Fibroblast of the conjunctiva (primary cell): ENCODE measurements around the gene SLC44A4.
"Not testable (repeated sequence)": the region's sequence is repeated elsewhere in the genome, so short reads cannot be mapped to it uniquely, and the experiment has no call there.

Experiments
- DNase-seq: peaks from one replicate; pipeline ENCODE4 v3.0.0-alpha.2; 2010; ENCODE audit warnings: low read depth

The SLC44A4 gene

DNA sequence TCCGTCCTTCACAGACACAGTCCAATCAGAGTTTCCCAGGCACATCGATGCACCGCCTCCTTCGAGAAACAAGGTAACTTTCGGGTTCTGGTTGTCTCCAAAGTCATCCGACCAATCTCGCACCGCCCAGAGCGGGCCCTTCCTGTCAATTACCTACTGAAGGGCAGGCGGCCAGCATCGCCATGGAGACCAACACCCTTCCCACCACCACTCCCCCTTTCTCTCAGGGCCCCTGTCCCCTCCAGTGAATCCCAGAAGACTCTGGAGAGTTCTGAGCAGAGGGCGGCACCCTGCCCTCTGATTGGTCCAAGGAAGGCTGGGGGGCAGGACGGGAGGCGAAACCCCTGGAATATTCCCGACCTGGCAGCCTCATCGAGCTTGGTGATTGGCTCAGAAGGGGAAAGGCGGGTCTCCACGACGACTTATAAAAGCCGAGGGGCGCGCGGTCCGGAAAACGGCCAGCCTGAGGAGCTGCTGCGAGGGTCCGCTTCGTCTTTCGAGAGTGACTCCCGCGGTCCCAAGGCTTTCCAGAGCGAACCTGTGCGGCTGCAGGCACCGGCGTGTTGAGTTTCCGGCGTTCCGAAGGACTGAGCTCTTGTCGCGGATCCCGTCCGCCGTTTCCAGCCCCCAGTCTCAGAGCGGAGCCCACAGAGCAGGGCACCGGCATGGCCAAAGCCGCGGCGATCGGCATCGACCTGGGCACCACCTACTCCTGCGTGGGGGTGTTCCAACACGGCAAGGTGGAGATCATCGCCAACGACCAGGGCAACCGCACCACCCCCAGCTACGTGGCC is 51.3 kb downstream of the SLC44A4 start, which contains the start of gene HSPA1B:
TSS of gene HSPA1B (plus strand) at position 453 of the 794 bp plus-strand sequence. CDS start at position 666, 213 bp downstream.
- peak; percentile 100 for DNase-seq

GRCh38 chr6:31826793-31827285 is 52.0 kb downstream of the SLC44A4 start:
- peak; percentile 92 for DNase-seq

DNA sequence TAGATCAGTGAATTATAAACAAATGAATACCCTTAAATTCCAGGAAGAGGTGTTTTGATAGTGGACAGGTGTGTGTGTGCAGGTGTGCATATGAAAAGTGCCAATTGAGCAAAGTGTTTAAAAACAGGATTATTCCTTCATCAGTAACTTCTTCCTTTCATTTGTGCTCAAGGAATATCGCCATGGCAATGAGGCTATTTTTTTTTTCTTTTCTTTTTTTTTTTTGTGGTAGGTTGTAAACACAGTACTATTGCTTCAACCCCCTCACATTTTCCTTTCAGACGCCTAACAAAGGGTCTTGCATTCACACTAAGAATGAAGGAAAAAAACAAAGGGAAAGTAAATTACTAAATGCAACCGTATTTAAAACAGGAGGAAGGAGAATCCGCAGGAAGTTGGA is 53.2 kb downstream of the SLC44A4 start:
- DNase-seq, result no peak

DNA sequence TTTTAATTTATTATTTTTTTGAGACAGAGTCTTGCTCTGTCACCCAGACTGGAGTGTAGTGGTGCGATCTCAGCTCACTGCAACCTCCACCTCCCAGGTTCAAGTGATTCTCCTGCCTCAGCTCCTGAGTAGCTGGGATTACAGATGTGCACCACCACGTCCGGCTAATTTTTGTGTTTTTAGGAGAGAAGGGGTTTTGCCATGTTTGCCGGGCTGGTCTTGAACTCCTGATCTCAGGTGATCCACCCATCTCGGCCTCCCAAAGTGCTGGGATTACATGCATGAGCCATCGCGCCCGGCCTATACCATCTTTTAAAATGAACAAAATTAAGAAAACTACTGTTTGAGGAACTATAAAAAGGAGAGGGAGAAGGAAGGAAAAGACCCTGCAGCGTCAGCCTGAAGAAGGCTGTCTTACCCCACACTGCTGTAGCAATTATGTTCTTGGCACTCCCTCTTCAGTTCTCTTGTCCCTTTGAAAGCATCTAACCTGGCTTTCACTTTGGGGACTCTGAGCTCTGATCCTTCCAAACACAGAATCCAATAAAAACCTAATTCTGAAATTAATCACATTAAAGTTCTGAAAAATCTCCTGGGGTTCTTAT is 55.1 kb downstream of the SLC44A4 start:
- not testable (repeated sequence) for DNase-seq

- peak; percentile 81 for DNase-seq
These were observed 56.6 kb downstream of the SLC44A4 start for GRCh38 chr6:31822036-31822821.

DNA sequence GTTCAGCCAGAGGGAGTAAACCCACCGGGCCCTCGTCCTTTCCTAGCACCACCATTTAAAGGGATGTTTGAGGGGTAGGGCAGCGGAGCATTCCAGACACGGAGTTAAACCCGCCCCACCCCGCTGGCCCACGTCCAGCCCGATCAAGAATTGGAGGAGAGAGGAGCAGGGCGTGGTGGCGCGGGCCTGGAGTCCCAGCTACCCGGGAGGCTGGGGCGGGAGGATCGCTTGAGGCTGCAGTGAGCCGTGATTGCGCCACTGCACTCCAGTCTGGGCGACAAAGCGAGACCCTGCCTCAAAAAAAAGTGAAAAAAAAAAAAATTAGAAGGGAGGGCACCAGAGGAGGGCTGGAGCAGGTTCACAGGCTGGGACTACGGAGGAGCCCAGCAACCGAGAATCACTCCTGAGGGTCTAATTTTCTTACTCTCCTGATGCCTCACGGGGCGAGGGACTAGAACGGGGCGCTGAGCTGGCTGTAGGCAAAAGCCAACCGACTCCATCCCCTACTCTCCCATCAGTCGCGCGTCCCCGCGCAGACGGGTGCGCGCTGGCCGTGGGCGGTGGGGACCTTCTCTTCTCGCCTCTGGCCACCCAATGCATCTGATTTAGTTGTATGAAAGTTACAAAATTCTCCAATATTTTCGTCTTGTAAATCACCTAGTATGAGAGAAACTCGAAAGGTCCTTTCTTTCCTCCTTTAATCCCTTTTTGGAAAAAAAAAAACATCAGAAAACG is 57.3 kb downstream of the SLC44A4 start:
- DNase-seq, result peak; percentile 32

DNA sequence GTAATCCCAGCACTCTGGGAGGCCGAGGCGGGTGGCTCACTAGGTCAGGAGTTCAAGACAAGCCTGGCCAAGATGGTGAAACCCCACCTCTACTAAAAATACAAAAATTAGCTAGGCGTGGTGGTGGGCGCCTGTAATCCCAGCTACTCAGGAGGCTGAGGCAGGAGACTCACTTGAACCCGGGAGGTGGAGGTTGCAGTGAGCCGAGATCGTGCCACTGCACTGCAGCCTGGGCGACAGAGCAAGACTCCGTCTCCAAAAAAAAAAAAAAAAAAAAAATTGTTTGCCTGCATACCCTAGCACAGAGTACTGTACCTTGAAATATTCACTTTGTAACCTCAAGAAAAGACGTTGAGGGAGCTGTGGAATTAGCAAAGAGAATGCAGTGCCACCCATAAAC is 58.4 kb downstream of the SLC44A4 start:
- not testable (repeated sequence) for DNase-seq

- no peak for DNase-seq
These were observed 58.9 kb downstream of the SLC44A4 start for GRCh38 chr6:31819871-31820299.

- not testable (repeated sequence) for DNase-seq
These were observed 60.8 kb downstream of the SLC44A4 start for GRCh38 chr6:31817929-31818511.

DNA sequence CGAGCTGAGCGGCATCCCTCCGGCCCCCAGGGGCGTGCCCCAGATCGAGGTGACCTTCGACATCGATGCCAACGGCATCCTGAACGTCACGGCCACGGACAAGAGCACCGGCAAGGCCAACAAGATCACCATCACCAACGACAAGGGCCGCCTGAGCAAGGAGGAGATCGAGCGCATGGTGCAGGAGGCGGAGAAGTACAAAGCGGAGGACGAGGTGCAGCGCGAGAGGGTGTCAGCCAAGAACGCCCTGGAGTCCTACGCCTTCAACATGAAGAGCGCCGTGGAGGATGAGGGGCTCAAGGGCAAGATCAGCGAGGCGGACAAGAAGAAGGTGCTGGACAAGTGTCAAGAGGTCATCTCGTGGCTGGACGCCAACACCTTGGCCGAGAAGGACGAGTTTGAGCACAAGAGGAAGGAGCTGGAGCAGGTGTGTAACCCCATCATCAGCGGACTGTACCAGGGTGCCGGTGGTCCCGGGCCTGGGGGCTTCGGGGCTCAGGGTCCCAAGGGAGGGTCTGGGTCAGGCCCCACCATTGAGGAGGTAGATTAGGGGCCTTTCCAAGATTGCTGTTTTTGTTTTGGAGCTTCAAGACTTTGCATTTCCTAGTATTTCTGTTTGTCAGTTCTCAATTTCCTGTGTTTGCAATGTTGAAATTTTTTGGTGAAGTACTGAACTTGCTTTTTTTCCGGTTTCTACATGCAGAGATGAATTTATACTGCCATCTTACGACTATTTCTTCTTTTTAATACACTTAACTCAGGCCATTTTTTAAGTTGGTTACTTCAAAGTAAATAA is 61.5 kb downstream of the SLC44A4 start:
- DNase-seq, result not testable (repeated sequence)

DNA sequence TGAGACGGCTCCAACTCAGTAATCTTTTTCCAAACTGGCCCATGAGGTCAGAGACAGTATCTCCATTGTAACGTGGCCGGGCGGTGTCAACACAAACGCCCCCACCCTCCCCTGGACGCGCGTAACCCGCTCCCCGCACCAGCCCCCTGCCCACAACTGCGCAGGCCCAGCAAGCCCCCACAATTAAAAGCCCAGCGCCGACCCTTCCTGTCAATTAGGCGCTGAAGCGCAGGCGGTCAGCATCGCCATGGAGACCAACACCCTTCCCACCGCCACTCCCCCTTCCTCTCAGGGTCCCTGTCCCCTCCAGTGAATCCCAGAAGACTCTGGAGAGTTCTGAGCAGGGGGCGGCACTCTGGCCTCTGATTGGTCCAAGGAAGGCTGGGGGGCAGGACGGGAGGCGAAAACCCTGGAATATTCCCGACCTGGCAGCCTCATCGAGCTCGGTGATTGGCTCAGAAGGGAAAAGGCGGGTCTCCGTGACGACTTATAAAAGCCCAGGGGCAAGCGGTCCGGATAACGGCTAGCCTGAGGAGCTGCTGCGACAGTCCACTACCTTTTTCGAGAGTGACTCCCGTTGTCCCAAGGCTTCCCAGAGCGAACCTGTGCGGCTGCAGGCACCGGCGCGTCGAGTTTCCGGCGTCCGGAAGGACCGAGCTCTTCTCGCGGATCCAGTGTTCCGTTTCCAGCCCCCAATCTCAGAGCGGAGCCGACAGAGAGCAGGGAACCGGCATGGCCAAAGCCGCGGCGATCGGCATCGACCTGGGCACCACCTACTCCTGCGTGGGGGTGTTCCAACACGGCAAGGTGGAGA is 63.6 kb downstream of the SLC44A4 start, which contains the start of the genes HSPA1A and HSPA1L:
TSS of gene HSPA1A (plus strand) at position 519 of the 814 bp plus-strand sequence. CDS start at position 733, 214 bp downstream.
TSS of gene HSPA1L (minus strand) at position 259 of the 814 bp plus-strand sequence. CDS start 3,311 bp downstream, outside the sequence.
- peak; percentile 92 for DNase-seq

DNA sequence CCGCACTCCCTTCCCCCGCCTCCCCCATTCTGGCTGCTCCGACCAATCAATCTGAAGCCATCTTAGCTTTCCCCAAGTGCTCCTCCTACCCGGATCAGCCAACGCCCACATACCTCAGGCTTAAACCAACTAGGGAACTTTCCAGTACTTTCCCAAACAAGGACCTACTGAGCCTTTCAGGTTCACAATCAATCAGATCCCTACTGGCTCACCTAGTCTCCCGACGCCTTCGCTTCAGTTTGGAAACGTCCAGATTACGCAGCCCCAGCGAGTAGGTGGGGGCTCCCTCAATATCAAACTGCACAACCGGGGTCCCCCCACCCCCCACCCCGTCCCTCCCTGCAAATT is 64.1 kb downstream of the SLC44A4 start:
- DNase-seq, result peak; percentile 97

DNA sequence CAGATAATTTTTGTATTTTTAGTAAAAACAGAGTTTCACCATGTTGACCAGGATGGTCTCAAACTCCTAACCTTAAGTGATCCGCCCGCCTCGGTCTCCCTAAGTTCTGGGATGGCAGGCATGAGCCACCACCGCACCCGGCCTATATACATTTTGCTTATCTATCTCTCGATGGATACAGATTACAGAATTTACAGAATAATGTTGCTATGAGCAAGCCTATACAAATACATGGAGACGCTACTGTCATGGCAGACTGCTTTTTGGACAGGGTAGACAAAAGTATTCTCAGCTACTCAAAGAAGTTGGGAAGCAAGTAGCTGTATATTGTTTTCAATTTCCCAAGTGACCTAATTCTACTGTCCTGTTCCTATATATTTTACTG is 65.3 kb downstream of the SLC44A4 start:
- no peak for DNase-seq
